ENCODE data around the gene PLA2G2F.

DNA sequence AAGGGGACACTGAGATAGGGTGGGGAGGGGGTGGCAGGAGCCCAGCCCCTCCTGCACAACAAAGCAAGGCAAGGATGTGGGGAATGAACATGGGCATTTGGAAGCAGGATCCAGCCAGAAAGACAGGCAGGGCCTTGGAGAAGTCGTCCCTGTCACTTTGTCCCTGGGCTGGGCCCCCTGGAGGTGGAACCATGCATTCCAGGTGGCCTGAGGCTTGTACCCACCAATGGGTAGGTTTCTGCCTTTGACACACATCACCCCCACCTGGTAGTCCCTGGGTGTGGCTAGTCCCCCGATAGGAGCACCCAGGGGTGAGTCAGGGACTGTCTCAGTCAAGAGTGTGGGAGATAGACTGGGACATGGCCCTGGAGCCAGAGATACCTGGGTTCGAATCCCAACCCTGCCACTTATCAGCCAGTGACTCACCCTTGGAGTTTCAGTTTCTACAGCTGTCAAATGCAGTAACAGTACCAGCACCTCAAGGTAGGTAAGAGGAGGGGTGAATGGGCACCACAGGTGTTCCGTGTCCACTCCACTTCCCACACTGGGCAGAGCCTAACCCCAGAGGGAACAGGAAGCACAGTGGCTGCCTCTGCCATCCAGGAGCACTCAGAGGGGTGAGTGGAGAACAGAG, 29.8 kb upstream of the PLA2G2F start:
- TF ChIP-seq EZH2 (IDR thresholded peaks at IDR 0.05; ENCODE audit: borderline replicate concordance, low read depth, low read length, poor library complexity, severe bottlenecking) = no peak
- TF ChIP-seq, protein P1, sequence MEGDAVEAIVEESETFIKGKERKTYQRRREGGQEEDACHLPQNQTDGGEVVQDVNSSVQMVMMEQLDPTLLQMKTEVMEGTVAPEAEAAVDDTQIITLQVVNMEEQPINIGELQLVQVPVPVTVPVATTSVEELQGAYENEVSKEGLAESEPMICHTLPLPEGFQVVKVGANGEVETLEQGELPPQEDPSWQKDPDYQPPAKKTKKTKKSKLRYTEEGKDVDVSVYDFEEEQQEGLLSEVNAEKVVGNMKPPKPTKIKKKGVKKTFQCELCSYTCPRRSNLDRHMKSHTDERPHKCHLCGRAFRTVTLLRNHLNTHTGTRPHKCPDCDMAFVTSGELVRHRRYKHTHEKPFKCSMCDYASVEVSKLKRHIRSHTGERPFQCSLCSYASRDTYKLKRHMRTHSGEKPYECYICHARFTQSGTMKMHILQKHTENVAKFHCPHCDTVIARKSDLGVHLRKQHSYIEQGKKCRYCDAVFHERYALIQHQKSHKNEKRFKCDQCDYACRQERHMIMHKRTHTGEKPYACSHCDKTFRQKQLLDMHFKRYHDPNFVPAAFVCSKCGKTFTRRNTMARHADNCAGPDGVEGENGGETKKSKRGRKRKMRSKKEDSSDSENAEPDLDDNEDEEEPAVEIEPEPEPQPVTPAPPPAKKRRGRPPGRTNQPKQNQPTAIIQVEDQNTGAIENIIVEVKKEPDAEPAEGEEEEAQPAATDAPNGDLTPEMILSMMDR (conservative IDR thresholded peaks at IDR 0.05; ENCODE audit: low read depth, low read length) = 0 out of 2 replicates have a peak, but pooled peaks have one; percentile 18
